KG1 (cell line): Measurements from ENCODE around the gene MACROD2.
"Not testable (repeated sequence)": the region's sequence is repeated elsewhere in the genome, so short reads cannot be mapped to it uniquely, and the experiment has no call there.

Experiments used
- DNase-seq: peaks from one replicate; lab custom pipeline; 2025; lab: John Stamatoyannopoulos, UW

Gene MACROD2

DNA sequence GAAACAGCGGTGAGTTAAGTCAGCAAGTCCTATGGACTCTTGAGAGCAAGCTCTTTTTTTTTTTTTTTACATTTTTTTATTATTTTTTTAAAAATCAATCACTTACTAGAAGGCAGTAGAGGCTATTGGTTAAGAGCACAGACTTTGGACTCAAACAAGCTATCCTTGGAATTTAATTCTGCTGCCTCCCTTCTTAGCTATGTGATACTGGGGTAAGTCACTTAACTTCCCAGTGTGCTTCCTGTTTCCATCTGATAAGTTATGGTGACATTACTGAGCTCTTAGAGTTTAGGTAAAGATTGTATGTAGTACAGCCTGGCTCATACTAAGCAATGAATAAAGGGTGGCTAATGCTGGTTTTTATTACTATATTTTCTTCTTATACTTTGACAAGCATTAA lies 1112.6 kb downstream of the MACROD2 start:
- DNase-seq = no peak

DNA sequence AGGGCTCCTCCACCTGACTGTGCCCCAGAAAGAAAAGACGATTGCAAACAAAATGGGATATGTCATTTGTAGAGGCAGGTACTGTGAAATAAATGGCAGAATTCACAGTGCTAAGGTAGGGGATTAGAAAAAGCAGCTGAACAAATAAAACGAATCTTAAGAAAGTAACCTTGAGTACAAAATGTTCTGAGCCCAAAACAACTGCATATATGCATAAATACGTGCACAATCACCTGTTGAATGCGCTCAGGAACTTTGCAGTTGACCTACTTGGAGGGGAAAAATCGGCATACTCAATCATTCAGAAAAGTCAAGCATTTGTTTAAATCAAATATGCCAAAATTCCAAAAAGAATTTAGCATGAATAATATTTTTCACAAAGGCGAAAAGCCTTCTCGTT lies 1114.2 kb downstream of the MACROD2 start:
- DNase-seq = no peak

DNA sequence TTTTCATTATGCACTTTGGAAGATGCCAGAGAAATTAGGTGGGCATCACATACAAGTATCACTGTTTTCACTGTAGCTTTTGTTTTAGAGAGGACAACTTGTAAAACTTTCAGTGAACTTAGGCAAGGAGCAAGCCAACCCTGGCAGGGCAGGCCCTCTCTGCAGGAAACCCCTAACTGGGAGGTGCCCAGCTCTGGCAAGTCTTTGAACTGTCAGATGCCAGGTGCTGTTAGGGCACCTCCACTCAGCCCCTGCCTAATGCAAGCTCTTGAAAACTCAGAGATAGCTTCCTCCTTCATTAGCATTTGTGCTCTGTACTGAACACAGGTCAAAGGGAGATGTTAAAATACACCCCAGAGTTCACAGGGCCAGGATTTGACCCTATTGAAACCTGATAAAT lies 1116.3 kb downstream of the MACROD2 start:
- DNase-seq = no peak

GRCh38 chr20:15113144-15113773 lies 1117.9 kb downstream of the MACROD2 start:
- no peak for DNase-seq

DNA sequence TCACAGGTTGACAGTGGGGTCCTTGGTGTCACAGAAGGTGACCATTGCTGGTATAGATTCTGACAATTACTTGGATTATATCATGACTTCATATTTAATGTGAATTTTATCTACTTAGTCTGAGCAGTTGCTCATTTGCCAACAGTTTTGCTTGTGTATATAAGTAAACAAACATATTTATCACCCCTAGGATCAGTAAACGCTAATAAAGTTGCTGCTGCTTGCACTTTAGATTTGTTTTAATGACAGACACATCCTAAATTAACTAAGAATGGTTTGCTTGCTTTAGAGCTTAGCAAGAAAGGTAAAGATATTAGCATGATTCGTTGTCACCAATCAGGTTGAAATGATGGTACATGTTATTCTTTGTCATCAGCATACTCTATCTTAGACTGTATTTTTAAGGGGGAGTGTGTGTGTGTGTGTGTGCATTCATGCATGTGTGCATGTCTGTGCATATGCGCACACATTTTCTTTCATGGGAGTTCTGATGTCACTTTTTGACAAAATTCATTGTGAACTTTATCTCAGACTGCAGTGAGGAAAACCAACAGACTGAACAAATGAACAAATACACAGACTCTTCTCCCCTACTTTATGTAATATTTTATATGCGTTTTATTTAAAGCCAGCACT lies 1124.7 kb downstream of the MACROD2 start:
- DNase-seq = no peak

DNA sequence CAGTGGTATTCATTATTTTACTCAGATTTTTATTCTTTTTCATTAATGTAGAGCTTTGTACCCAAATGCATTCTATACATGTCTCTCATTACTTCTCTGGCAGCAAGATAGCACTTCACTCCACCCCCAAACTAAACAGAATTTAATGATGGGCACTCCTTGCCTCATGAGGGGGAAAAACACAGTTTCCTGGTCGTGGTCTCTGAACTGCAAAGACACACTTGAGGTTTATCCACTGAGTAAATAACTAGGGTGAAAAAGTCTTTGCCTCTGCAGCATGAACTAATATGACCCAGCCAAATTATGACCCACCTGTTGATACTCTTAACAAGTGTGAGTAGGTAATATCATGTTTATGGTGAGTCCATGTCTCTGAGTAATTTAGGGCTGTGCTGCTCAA lies 1127.3 kb downstream of the MACROD2 start:
- DNase-seq = no peak

DNA sequence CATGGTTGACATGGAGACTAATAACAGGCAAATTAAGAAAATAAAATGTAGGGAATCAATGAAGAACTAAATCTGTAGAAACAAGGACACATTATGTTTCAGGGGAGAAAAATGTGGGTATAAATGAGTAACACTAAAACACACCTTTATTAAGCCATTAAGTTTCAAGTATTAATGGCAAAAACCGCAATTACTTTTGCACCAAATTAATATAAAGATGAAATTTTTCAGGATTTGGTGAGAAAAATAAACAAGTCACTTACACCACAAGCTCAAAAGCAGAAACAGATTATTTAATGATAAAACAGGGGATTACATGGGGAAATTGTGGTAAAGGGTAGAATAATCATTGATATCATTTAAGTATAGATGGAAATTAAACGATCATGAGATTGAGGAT lies 1135.9 kb downstream of the MACROD2 start:
- DNase-seq = no peak

- no peak for DNase-seq
Measured at GRCh38 chr20:15138548-15139126, 1143.3 kb downstream of the MACROD2 start.

- DNase-seq = no peak
Measured at GRCh38 chr20:15139522-15139921, 1144.2 kb downstream of the MACROD2 start.

GRCh38 chr20:15140286-15140685 lies 1145.0 kb downstream of the MACROD2 start:
- no peak for DNase-seq

GRCh38 chr20:15140940-15141339 lies 1145.6 kb downstream of the MACROD2 start:
- DNase-seq = not testable (repeated sequence)

GRCh38 chr20:15141861-15142260 lies 1146.5 kb downstream of the MACROD2 start:
- no peak for DNase-seq

- DNase-seq = no peak
Measured at GRCh38 chr20:15143478-15143877, 1148.2 kb downstream of the MACROD2 start.

DNA sequence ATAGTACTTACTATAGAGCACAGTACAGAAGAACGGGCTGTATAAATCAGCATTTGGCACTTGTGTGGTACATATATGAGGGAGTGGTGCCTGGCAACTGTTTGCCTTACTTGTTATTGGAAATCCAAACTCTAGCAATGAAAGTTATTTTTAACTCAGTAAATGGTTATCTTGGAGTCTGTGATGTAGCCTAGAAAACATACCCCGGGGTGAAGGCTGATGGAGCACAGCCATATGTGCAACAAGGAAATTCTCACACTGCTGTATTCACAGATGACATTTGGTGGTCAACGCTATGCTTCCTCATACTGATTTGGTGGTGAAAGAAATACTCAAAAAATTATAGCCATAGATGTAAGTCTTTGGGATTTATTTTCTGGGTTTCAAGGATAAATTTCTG lies 1149.6 kb downstream of the MACROD2 start:
- no peak for DNase-seq

DNA sequence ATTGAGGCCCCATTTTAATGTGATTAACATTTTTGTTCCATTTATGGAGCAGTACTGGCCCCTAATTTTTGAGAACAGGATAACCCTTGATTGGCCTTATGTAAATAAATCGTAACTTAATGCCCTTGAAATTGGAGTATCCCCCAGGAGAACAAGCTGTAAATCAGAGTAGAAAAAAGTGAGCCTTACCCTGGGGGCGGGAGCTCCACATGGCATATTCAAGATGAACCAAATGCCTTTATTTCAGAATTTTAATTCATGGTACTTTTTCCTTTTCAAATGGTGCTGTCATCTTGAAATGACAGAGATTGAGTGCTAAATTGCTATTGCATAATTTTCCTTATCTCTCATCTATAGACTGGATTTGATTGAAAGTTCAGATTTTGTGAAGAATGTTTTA lies 1151.6 kb downstream of the MACROD2 start:
- no peak for DNase-seq

DNA sequence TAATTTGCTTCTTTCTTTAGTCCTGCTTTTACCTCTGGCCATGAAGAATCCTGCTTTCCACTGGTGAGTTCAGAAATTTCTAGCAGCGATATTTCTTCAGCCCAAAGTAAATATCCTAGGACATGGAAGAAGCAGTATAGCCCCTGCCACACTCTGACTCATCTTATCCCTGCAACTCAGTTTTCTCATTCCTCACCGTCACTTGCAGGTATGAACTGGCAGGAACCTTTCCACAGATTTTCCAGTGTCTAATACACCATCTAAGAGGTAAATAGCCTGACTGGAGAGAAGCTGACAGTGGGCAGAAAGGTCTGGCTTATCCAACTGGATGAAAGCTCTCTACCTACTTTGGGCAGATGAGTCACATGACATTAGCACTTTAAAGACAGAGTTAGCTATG lies 1158.8 kb downstream of the MACROD2 start:
- no peak for DNase-seq

- no peak for DNase-seq
Measured at GRCh38 chr20:15155848-15156401, 1160.6 kb downstream of the MACROD2 start.

GRCh38 chr20:15158533-15158932 lies 1163.2 kb downstream of the MACROD2 start:
- no peak for DNase-seq

GRCh38 chr20:15162079-15162647 lies 1166.8 kb downstream of the MACROD2 start:
- no peak for DNase-seq

DNA sequence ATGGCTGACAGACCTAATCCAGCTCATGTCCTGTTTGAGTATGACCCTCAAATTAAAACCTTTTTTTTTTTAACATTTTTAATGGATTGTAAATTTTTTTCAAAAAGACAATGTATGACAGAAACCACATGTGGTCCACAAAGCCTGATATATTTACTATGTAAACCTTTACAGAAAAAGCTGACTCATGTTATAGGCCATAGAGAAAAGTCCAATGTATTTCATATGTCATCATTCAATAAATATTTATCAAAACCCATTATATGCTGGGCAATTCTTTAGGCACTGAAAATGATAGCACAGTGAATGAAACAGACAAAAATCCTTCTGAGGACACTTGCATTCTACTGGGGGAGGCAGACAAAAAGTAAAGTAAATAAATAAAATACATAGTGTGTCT lies 1168.3 kb downstream of the MACROD2 start:
- DNase-seq = no peak

DNA sequence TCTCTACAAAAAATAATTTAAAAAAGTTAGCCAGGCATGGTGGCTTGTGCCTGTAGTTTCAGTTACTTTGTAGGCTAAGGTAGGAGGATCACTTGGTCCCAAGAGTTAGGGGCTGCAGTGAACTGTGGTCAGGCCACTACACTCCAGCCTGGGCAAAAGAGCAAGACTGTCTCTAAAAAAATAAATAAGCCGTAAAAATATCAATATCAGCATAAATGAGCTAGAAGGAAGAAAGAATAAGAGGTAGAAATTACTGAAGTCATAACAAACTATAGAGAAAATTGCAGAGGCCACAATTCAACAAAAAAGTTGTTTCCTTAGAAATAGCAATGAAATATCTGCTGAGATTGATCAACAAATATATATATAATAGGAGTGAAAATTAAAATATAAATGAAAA lies 1169.4 kb downstream of the MACROD2 start:
- no peak for DNase-seq

DNA sequence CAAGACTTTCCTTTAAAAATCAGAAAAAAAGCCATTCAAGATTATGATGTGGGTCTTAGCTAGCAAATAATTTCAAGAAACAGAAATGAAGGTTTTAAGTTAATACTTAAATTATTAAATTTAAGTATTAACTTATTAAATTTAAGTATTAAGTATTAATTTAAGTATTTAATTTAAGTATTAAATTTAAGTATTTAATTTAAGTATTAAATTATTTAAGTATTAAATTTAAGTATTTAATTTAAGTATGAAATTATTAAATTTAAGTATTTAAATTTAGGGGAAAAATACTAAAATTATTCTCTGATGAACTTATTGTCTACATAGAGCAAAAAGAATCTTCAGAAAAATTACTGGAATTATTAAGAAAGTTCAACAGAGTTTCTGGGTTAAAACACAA lies 1171.4 kb downstream of the MACROD2 start:
- no peak for DNase-seq

DNA sequence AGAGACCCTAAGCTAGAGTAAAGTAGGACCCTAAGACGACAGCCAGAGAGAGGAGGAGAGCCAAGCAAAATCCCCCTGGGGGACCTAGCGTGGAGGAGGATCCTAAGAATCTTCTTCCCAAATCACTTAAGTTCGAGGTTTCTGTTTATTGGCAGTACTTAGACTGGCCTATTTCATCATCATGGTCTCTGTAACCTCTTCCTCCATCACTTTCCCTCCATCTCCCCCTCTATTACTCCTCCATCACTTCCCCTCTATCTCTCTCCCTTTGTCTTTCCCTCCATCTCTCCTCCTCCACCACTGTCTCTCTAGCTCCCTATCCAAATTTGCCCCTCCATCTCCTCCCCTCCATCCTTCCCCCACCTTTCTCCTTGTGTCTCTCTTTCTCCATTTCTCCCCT lies 1175.7 kb downstream of the MACROD2 start:
- no peak for DNase-seq
